BLaER1 treated with 17β-estradiol and CSF1 and Interleukin-3, amounts not matched to agents 10 nM and 100 nM (cell line): ENCODE results near the gene XAGE2.

Source experiments
- H3K27ac ChIP-seq, 11 experiments: shearing (Covaris generic); formaldehyde crosslinking; 2 replicates each; pipeline ENCODE4 v1.8.1; 2022
- H3K27me3 ChIP-seq, 11 experiments: shearing (Covaris generic); formaldehyde crosslinking; 2 replicates each; pipeline ENCODE4 v1.8.1; 2022
- H3K36me3 ChIP-seq, 11 experiments: shearing (Covaris generic); formaldehyde crosslinking; 2 replicates each; pipeline ENCODE4 v1.8.1; 2022
- H3K4me1 ChIP-seq, 10 experiments: shearing (Covaris generic); formaldehyde crosslinking; 2 replicates each; pipeline ENCODE4 v1.8.1; 2022
- H3K4me2 ChIP-seq, 11 experiments: shearing (Covaris generic); formaldehyde crosslinking; 2 replicates each; pipeline ENCODE4 v1.8.1; 2022
- H3K4me3 ChIP-seq, 10 experiments: shearing (Covaris generic); formaldehyde crosslinking; 2 replicates each; pipeline ENCODE4 v1.8.1; 2022
- H3K9ac ChIP-seq, 11 experiments: shearing (Covaris generic); formaldehyde crosslinking; 2 replicates each; pipeline ENCODE4 v1.8.1; 2022
- H3K9me3 ChIP-seq, 11 experiments: shearing (Covaris generic); formaldehyde crosslinking; replicated peaks in 1 of 11; 2 replicates each; pipeline ENCODE4 v1.8.1; 2022
- H4K20me1 ChIP-seq, 11 experiments: shearing (Covaris generic); formaldehyde crosslinking; 2 replicates each; pipeline ENCODE4 v1.8.1; 2022
- Cebpa-rat ChIP-seq, 11 experiments: shearing (Covaris generic); IDR thresholded peaks; 2 replicates each; pipeline ENCODE4 v1.8.1; 2022

XAGE2 gene

DNA sequence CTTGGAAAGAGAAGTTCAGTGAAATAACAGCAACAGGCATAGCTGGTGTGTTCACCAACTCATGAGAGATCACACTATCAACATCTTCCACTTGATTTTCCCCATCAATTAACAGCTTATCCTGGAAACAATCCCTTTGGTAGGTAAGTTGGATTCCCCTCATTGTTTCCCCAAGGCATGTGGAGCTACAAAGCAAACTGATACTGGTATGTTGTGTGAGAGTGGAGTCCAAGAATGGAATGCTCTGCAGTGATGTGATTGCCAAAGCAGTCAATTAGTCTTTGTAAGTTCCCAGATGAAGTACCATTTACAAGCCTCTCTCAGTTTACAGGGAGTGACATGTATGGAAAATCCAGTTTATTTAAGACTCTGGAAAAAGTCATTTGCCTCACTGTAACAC lies 13.7 kb upstream of the XAGE2 start:
- Histone ChIP-seq H4K20me1 (no peaks in the 10 kb centered on the region; a peak in 2 of 22 replicates), H3K27me3 (peaks cover 87 to 98% (median 96%) of the 10 kb centered on the region in 11 experiments), H3K27ac (no peak overlapping the region), H3K4me3 (no peak overlapping the region), H3K9ac (no peak overlapping the region), H3K36me3 (no peaks in the 10 kb centered on the region), H3K4me1 (no peaks in the 10 kb centered on the region), H3K4me2 (no peak overlapping the region), H3K9me3 (no peaks in the 10 kb centered on the region)
- no peak for TF ChIP-seq Cebpa-rat (IDR thresholded peaks at IDR 0.05)

DNA sequence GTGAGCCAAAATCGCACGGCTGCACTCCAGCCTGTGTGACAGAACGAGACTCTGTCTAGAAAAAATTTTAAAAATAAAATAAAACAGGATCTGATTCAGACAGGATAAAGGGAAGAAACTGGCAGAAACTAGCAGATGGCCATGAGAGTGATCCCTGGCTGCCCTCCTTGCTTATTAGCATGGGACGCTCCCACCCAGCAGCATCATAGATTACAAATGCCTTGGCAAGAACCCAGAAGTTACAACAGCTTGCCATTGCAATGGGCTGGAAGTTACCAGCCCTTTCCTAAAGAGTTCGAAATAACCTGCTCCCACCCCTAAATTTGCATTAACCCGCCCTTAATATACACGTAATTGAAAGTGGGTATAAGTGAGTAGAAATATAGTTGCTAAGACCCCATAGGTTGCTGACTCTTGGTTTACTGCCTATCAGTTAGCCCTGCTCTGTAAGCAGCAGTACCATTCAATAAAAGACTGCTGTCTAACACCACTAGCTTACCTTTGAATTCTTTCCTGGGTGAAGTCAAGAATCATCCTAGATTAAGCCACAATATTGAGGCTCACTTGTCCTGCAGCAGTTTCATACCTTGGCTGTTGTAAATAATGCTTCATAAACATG lies 9.1 kb upstream of the XAGE2 start:
- Histone ChIP-seq H3K9me3 (no peaks in the 10 kb centered on the region), H3K27me3 (peaks cover 82 to 97% (median 87%) of the 10 kb centered on the region in 11 experiments), H3K4me2 (no peak overlapping the region), H3K27ac (no peak overlapping the region), H3K4me3 (no peak overlapping the region), H3K9ac (no peak overlapping the region), H3K36me3 (no peaks in the 10 kb centered on the region), H4K20me1 (no peaks in the 10 kb centered on the region; a peak in 2 of 22 replicates), H3K4me1 (no peaks in the 10 kb centered on the region)
- no peak for TF ChIP-seq Cebpa-rat (IDR thresholded peaks at IDR 0.05)

DNA sequence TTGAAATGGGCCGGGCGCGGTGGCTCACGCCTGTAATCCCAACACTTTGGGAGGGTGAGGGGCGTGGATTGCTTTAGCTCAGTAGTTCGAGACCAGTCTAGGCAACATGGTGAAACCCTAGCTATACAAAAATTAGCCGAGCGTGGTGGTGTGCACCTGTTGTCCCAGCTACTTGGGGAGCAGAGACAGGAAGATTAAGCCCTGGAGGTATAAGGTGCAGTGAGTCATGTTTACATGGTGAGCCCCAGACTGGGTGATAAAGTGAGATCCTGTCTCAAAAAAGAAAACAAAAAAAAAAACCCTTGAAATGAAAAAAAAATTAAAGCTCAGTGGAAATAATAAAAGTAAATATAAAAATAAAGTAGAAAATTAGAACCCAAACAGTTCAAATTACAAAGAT lies 6.9 kb upstream of the XAGE2 start:
- H3K9ac ChIP-seq: no peak overlapping the region
- TF ChIP-seq Cebpa-rat (IDR thresholded peaks at IDR 0.05): no peak
- peaks cover 0 to 6% (median under 1%) of the 10 kb centered on the region in 11 experiments; a peak in 8 of 22 replicates for H3K9me3 ChIP-seq
- H3K4me2 ChIP-seq: no peak overlapping the region
- H3K27me3 ChIP-seq: peaks cover 84 to 97% (median 91%) of the 10 kb centered on the region in 11 experiments
- no peaks in the 10 kb centered on the region for H3K36me3 ChIP-seq
- H3K4me3 ChIP-seq: no peak overlapping the region
- peaks cover 0 to 3% (median 0%) of the 10 kb centered on the region in 11 experiments; a peak in 3 of 22 replicates for H4K20me1 ChIP-seq
- no peaks in the 10 kb centered on the region for H3K4me1 ChIP-seq
- no peak overlapping the region for H3K27ac ChIP-seq

DNA sequence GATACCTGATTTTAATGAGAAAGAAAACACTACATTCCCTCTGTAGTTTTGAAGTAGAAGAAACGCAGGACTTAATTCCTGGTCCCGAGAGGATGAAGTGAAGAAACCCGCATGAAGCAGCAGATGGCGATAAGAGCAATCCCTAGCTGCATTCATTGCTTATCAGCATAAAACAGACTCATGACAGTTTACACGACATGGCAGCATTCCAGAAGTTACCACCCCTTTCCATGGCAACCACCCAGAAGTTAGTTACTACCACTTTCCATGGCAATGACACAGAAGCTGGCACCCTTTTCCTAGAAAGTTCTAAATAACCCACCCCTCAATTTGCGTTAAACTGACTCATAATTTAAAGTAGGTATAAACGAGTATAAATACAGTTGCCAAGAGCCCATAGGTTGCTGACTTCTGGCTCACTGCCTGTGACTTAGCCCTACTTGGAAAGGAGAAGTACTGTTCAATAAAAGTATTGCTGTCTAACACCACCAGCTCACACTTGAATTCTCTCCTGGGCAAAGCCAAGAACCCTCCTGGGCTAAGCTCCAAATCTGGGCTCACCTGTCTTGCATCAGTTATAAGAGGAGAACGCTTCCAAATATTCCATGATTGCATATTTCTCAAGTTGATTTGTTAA lies 5.5 kb upstream of the XAGE2 start:
- Histone ChIP-seq H3K36me3 (no peaks in the 10 kb centered on the region), H3K4me3 (no peak overlapping the region), H3K9ac (no peak overlapping the region), H3K4me2 (no peak overlapping the region), H3K27ac (no peak overlapping the region), H3K4me1 (no peaks in the 10 kb centered on the region), H3K9me3 (peaks cover 0 to 21% (median 8%) of the 10 kb centered on the region in 11 experiments; a peak in 10 of 22 replicates), H3K27me3 (peaks cover 92 to 99% (median 94%) of the 10 kb centered on the region in 11 experiments), H4K20me1 (peaks cover 0 to 3% (median 0%) of the 10 kb centered on the region in 11 experiments; a peak in 3 of 22 replicates)
- TF ChIP-seq Cebpa-rat (IDR thresholded peaks at IDR 0.05): no peak

DNA sequence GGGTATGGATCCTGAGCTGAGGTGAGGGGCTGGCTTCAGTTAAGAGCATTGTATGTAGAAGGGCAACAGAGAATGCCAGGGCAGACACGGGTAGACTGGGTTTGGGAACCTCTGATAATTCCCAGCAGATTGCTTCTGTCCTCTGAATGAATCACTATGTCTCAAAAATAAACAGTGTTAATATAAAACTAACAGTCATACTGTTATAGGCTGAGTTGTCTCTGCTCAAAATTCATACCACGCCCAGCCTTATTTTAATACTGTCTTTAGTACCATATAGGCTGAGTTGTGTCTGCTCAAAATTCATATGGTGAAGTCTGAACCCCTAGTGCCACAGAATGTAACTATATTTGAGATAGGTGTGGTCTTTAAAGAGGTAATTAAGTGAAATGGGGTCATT lies 10.0 kb downstream of the XAGE2 start:
- Histone ChIP-seq H3K9ac (no peak overlapping the region), H3K27me3 (peaks cover 72 to 95% (median 90%) of the 10 kb centered on the region in 11 experiments), H3K36me3 (no peaks in the 10 kb centered on the region), H3K4me1 (no peaks in the 10 kb centered on the region), H3K9me3 (no peaks in the 10 kb centered on the region), H3K4me3 (no peak overlapping the region), H3K27ac (no peak overlapping the region), H4K20me1 (peaks cover 0 to 4% (median 0%) of the 10 kb centered on the region in 11 experiments; a peak in 1 of 22 replicates), H3K4me2 (no peak overlapping the region)
- TF ChIP-seq Cebpa-rat (IDR thresholded peaks at IDR 0.05): no peak

DNA sequence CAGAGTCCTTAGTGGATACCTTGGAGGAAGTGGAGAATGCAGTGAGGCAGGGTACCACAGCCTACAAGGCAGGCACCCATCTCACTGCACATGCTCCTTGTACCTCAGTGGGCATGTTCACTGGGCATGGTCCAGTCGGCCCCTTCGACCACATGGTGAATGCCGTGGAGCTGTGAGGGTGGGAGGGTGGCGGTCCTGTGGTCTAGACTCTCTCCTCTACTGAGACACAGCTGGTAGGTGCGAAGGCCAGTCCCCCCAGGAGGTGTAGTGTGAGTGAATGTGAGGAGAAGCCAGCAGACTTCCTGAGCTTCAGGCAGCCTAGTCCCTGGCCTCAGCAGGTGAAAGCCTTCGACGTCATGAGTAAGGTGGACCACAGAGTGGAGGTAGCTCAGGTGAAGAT lies 12.2 kb downstream of the XAGE2 start:
- Histone ChIP-seq H3K9me3 (no peaks in the 10 kb centered on the region), H3K27ac (no peak overlapping the region), H3K36me3 (no peaks in the 10 kb centered on the region), H3K4me2 (no peak overlapping the region), H3K27me3 (peaks cover 64 to 84% (median 81%) of the 10 kb centered on the region in 11 experiments), H4K20me1 (peaks cover 0 to 4% (median 0%) of the 10 kb centered on the region in 11 experiments; a peak in 1 of 22 replicates), H3K4me3 (no peak overlapping the region), H3K4me1 (no peaks in the 10 kb centered on the region), H3K9ac (no peak overlapping the region)
- TF ChIP-seq Cebpa-rat (IDR thresholded peaks at IDR 0.05): no peak

DNA sequence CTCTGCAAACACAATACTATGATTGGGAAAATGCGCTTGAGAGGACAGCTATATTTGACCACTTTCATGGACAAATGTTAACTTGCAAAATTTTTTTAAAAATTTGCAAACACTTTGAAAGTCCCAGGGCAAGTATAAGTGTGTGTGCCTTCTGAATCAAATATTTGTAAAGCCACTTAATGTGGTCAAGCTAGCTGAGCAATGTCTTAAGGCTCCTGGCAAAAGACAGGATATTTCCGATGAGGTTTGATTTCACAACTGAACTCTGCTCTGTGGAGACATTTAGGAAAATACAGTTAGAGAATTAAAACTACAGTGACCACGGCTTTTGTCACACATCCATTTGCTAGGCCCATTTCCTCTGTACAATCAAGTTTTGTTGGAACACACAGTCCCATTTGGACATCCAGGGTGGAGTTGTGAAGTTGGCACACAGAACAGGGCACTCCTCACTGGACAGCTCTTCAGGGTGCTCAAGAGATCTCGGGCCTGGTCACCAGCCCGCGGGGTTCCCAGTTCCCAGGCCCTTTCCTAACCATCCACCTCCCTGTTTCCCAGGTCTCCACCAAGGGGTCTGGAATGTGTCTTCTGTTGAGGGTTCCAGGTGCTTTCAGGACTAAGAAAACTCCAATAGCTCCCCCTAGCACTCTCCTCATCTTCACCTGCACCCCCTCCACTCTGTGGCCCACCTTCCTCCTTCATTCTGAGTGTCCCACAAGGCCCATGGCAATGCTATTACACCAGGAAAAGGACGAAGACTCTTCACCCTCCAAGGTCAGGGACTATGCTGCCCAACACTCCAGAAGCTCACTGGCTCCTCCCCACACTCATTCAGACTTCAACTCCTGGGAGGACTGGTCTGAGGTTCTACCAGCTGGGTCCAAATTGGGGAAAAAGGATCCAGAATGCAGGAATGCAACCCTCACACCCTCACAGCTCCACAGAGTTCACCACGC lies 41.9 kb downstream of the XAGE2 start:
- no peak overlapping the region for H3K9ac ChIP-seq
- H3K27me3 ChIP-seq: peaks cover 96 to 100% (median 100%) of the 10 kb centered on the region in 11 experiments
- no peak overlapping the region for H3K4me2 ChIP-seq
- TF ChIP-seq Cebpa-rat (IDR thresholded peaks at IDR 0.05): no peak
- H3K4me3 ChIP-seq: no peak overlapping the region
- no peaks in the 10 kb centered on the region for H3K4me1 ChIP-seq
- H4K20me1 ChIP-seq: peaks cover 0 to 4% (median 0%) of the 10 kb centered on the region in 11 experiments; a peak in 2 of 22 replicates
- H3K27ac ChIP-seq: no peak overlapping the region
- H3K9me3 ChIP-seq: no peaks in the 10 kb centered on the region
- no peaks in the 10 kb centered on the region for H3K36me3 ChIP-seq

DNA sequence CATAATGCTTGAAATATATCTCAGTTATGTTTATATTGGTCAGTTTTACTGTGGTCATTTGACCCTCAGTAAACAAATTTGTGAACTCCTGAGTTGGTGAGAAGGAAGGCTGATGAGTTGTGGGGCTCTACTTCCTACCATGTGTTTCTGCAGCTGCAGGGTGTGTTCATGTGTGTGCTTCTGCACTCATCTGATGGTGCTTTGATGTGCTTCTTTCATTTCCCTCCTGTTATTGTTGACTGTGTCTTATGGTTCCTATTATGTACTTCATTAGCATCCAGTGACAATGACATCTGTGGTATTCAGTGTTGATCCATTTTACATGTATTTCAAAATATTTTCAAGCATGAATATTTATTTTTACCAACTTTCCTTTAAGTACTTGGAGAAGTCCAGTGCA lies 46.5 kb downstream of the XAGE2 start:
- Histone ChIP-seq H3K9me3 (no peaks in the 10 kb centered on the region), H3K4me2 (no peak overlapping the region), H3K4me3 (no peak overlapping the region), H3K36me3 (no peaks in the 10 kb centered on the region), H3K4me1 (no peaks in the 10 kb centered on the region), H3K27ac (no peak overlapping the region), H3K27me3 (peaks cover 96 to 100% (median 99%) of the 10 kb centered on the region in 11 experiments), H4K20me1 (peaks cover 0 to 5% (median 0%) of the 10 kb centered on the region in 11 experiments; a peak in 4 of 22 replicates), H3K9ac (no peak overlapping the region)
- no peak for TF ChIP-seq Cebpa-rat (IDR thresholded peaks at IDR 0.05)

DNA sequence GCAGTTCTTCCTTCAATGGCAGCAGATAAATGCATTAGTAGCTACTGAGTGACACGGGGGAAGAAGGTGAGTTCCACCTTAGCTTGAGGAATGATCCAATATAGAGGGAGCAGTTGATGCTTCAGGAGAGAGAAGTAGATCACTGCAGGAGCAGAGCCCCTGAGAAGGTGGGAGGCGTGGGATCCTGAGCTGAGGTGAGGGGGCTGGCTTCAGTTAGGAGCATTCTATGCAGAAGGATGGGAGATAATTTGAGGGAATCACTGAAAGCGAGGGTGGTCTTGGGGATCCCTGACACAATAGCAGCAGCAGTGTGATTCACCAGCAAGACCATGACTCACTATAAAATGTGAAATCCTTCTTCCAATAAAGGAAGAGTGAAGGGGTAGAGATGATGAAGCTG lies 48.0 kb downstream of the XAGE2 start:
- no peak for TF ChIP-seq Cebpa-rat (IDR thresholded peaks at IDR 0.05)
- no peak overlapping the region for H3K9ac ChIP-seq
- no peaks in the 10 kb centered on the region for H3K36me3 ChIP-seq
- H4K20me1 ChIP-seq: peaks cover 0 to 5% (median 0%) of the 10 kb centered on the region in 11 experiments; a peak in 3 of 22 replicates
- H3K27me3 ChIP-seq: peaks cover 96 to 100% (median 99%) of the 10 kb centered on the region in 11 experiments
- no peaks in the 10 kb centered on the region for H3K4me1 ChIP-seq
- H3K9me3 ChIP-seq: no peaks in the 10 kb centered on the region; a peak in 1 of 22 replicates
- H3K4me2 ChIP-seq: no peak overlapping the region
- no peak overlapping the region for H3K27ac ChIP-seq
- H3K4me3 ChIP-seq: no peak overlapping the region
